Activated CD4-positive, alpha-beta T cell treated with anti-CD3 and anti-CD28 coated beads, Interleukin-2, Interleukin-4, amounts not matched to agents 100 ng/mL and 50 ng/mL, durations not matched to agents 16 hours and 8 hours (primary cell): ENCODE measurements around the gene WNT3.
"Not testable (repeated sequence)": the region's sequence is repeated elsewhere in the genome, so short reads cannot be mapped to it uniquely, and the experiment has no call there.

Experiments
- DNase-seq: peaks from one replicate; pipeline ENCODE4 v3.0.0-alpha.2; 2020; ENCODE audit warnings: low spot score

WNT3 gene

GRCh38 chr17:46764709-46765401 is 53.6 kb downstream of the WNT3 start:
- no peak for DNase-seq

- DNase-seq, result no peak
Observed at GRCh38 chr17:46764000-46764708, 54.3 kb downstream of the WNT3 start.

GRCh38 chr17:46763416-46763815 is 55.1 kb downstream of the WNT3 start:
- DNase-seq, result no peak

GRCh38 chr17:46759141-46759540 is 59.4 kb downstream of the WNT3 start:
- no peak for DNase-seq

GRCh38 chr17:46758614-46759013 is 59.9 kb downstream of the WNT3 start:
- DNase-seq, result no peak

GRCh38 chr17:46757588-46757987 is 60.9 kb downstream of the WNT3 start:
- DNase-seq, result not testable (repeated sequence)

GRCh38 chr17:46756861-46757260 is 61.6 kb downstream of the WNT3 start:
- no peak for DNase-seq

- DNase-seq, result no peak
Observed at GRCh38 chr17:46756081-46756735, 62.3 kb downstream of the WNT3 start.

- DNase-seq, result no peak
Observed at GRCh38 chr17:46753776-46754175, 64.7 kb downstream of the WNT3 start.

GRCh38 chr17:46751425-46751824 is 67.1 kb downstream of the WNT3 start:
- no peak for DNase-seq

GRCh38 chr17:46745376-46745775 is 73.1 kb downstream of the WNT3 start:
- DNase-seq, result no peak

GRCh38 chr17:46744441-46744840 is 74.1 kb downstream of the WNT3 start:
- no peak for DNase-seq

- DNase-seq, result no peak
Observed at GRCh38 chr17:46742565-46743270, 75.8 kb downstream of the WNT3 start.

- DNase-seq, result no peak
Observed at GRCh38 chr17:46741122-46741730, 77.3 kb downstream of the WNT3 start.

- DNase-seq, result no peak
Observed at GRCh38 chr17:46739982-46740381, 78.5 kb downstream of the WNT3 start.

GRCh38 chr17:46738544-46738943 is 79.9 kb downstream of the WNT3 start:
- no peak for DNase-seq

GRCh38 chr17:46737326-46737725 is 81.2 kb downstream of the WNT3 start:
- no peak for DNase-seq

- no peak for DNase-seq
Observed at GRCh38 chr17:46736100-46736499, 82.4 kb downstream of the WNT3 start.

- DNase-seq, result no peak
Observed at GRCh38 chr17:46733837-46734475, 84.5 kb downstream of the WNT3 start.

GRCh38 chr17:46732754-46733398 is 85.6 kb downstream of the WNT3 start:
- no peak for DNase-seq

- no peak for DNase-seq
Observed at GRCh38 chr17:46732160-46732559, 86.3 kb downstream of the WNT3 start.
